ENCODE measurements around the gene C1orf116.
A peak's percentile ranks its signal among the peaks of the same experiment; 100 is the strongest.

C1orf116 gene

GRCh38 chr1:207009945-207010344, 22.6 kb downstream of the C1orf116 start:
- no peak for DNase-seq
- Mint-ChIP-seq H3K36me3 (no peaks in the 10 kb centered on the region), H3K4me1 (peaks cover 2 to 4% of the 10 kb centered on the region in 2 donors), H3K4me3 (no peak overlapping the region), H3K27me3 (peaks cover 37% of the 10 kb centered on the region in 2 donors), H3K27ac (no peak overlapping the region), H3K9me3 (no peaks in the 10 kb centered on the region)
- no peak for ATAC-seq (replicated peaks)

- H3K4me3 Mint-ChIP-seq = no peak overlapping the region
- H3K27me3 Mint-ChIP-seq = peaks cover 33% of the 10 kb centered on the region in 2 donors
- H3K4me1 Mint-ChIP-seq = peaks cover 3 to 7% of the 10 kb centered on the region in 2 donors
- DNase-seq (no peak), ATAC-seq (replicated peaks) (no peak)
- H3K27ac Mint-ChIP-seq = no peak overlapping the region
- no peaks in the 10 kb centered on the region for H3K36me3 Mint-ChIP-seq
- no peaks in the 10 kb centered on the region for H3K9me3 Mint-ChIP-seq
Observed at GRCh38 chr1:207009182-207009850, 23.2 kb downstream of the C1orf116 start.

DNA sequence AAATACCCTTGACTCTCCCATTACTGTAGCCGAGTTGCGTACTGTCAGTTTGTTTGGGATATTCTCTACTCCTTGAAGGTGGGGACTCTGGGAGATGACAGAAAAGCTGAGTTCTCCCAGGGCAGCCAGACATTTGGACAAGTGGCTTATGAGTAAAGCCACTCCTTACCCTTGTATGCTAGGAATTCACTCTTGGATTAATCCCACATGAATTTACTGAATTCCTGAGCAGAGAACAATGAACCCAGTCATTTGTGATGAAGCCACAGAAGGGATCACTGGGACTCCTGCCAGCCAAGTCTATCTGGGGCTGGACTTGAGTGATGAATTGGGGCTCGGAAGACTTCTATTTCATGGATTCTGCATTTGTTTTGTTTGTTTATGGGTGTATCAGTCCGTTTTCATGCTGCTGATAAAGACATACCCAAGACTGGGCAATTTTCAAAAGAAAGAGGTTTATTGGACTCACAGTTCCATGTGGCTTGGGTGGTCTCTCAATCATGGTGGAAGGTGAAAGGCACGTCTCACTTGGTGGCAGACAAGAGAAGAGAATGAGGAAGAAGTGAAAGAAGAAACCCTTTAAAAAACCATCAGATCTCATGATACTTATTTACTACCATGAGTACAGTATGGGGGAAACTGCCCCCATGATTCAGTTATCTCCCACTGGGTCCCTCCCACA, 25.1 kb downstream of the C1orf116 start:
- Mint-ChIP-seq H3K27me3 (peaks cover 22 to 24% of the 10 kb centered on the region in 2 donors), H3K36me3 (no peaks in the 10 kb centered on the region), H3K4me1 (peaks cover 3 to 7% of the 10 kb centered on the region in 2 donors), H3K27ac (no peak overlapping the region), H3K4me3 (no peak overlapping the region), H3K9me3 (no peaks in the 10 kb centered on the region)
- no peak for ATAC-seq (replicated peaks)
- no peak for DNase-seq

- ATAC-seq (replicated peaks) (no peak), DNase-seq (no peak)
- Mint-ChIP-seq H3K36me3 (no peaks in the 10 kb centered on the region), H3K27ac (no peak overlapping the region), H3K9me3 (no peaks in the 10 kb centered on the region), H3K4me1 (peaks cover 3 to 7% of the 10 kb centered on the region in 2 donors), H3K27me3 (peaks cover 16 to 19% of the 10 kb centered on the region in 2 donors), H3K4me3 (no peak overlapping the region)
Observed at GRCh38 chr1:207006914-207007313, 25.6 kb downstream of the C1orf116 start.

GRCh38 chr1:207006083-207006482, 26.5 kb downstream of the C1orf116 start:
- Mint-ChIP-seq H3K36me3 (no peaks in the 10 kb centered on the region), H3K4me1 (peaks cover 3 to 7% of the 10 kb centered on the region in 2 donors), H3K27me3 (peaks cover 12 to 14% of the 10 kb centered on the region in 2 donors), H3K9me3 (no peaks in the 10 kb centered on the region), H3K4me3 (no peak overlapping the region), H3K27ac (no peak overlapping the region)
- DNase-seq = no peak
- ATAC-seq (replicated peaks) = no peak

DNA sequence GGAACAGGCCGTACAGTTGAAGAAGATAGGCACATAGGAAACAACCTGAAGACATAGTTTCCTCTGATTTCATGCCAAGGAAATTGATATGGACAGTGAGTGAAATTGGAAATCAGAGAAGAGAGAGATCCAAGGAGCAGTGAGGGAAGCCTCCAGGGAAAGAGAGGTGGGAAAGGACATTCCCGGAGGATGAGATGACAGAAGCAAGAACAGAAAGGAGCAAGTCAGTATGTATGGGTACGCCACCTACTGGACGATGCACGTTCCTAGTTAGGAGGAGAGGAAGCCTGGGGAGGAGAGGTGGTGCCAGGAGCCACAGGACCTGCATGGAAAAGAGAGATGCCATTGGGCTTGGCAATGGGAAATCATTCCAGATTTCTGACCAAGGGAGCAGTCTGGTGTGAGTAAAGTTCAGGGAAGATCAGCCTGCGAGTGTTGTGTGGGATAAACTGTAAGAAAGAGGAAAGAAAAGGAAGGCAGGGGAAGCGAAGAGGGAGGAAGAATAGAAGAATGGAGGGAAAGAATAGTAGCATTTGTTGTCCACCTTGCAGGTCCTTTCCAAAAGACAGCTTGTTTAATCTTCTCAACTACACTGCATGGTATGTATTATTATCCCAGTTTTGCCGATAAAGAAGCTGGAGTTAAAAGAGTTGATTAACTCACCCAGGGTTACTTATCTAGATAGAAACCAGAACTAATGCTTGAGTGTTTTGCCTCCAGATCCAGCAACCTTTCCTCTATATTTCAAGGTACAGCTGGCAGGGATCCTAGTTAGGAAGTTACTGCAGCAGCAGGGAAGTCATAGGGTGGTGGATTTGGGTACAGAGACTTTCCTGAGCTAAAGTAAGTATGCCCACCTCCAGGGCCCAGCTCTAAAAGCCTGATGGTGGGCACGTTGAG, 27.4 kb downstream of the C1orf116 start:
- no peak overlapping the region for H3K27ac Mint-ChIP-seq
- no peaks in the 10 kb centered on the region for H3K9me3 Mint-ChIP-seq
- ATAC-seq (replicated peaks) (peak; percentile 60 to 67), DNase-seq (no peak)
- no peak overlapping the region for H3K4me3 Mint-ChIP-seq
- no peaks in the 10 kb centered on the region for H3K36me3 Mint-ChIP-seq
- H3K4me1 Mint-ChIP-seq = peaks cover 3 to 7% of the 10 kb centered on the region in 2 donors
- peaks cover 11 to 14% of the 10 kb centered on the region in 2 donors for H3K27me3 Mint-ChIP-seq

DNA sequence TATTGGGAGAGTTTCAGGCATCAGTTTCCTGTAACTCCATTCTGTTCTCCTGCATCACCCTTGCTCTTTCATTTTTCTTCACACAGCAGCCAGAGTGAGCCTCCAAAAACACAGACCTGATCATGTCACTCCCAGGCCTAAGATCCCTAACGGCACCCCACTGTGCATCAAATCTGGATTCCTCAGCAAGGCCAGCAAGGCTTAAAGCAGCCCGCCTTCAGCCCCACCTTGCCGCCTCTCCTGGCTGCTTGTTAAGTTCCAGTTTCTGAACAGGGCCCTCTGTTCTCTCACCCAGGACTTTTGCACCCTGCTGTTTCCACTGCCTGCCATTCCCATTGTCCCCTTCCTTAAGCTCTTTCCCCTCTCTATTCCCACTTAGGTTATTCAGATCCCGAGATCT, 29.3 kb downstream of the C1orf116 start:
- H3K36me3 Mint-ChIP-seq = no peaks in the 10 kb centered on the region
- H3K4me1 Mint-ChIP-seq = peaks cover 3 to 7% of the 10 kb centered on the region in 2 donors
- no peak overlapping the region for H3K27ac Mint-ChIP-seq
- H3K27me3 Mint-ChIP-seq = peaks cover 11 to 14% of the 10 kb centered on the region in 2 donors
- no peak for ATAC-seq (replicated peaks)
- H3K4me3 Mint-ChIP-seq = no peak overlapping the region
- DNase-seq = no peak
- no peaks in the 10 kb centered on the region for H3K9me3 Mint-ChIP-seq

DNA sequence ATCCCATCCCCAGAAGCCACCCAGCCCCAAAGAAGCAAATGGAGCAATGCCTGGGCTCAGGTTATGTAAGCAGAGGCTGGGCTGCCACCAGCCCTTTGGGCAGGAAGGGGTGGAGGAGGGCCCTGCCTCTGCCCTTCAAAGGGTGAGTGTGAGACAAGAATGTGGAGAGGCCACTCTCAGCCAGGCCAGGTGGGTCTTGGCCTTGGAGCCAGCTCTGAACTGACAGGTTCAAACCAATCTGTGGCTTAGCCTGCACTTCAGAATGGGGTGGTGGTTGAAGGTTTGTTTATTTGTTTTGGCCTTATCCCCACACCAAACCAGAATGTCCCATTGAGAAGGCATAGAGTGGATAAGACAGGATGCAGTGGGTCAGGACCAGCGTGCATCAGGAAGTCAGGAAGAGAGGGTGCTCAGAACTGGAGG, 29.8 kb downstream of the C1orf116 start:
- DNase-seq (no peak), ATAC-seq (replicated peaks) (no peak)
- peaks cover 11 to 14% of the 10 kb centered on the region in 2 donors for H3K27me3 Mint-ChIP-seq
- no peaks in the 10 kb centered on the region for H3K9me3 Mint-ChIP-seq
- H3K36me3 Mint-ChIP-seq = no peaks in the 10 kb centered on the region
- H3K4me1 Mint-ChIP-seq = peaks cover 3 to 7% of the 10 kb centered on the region in 2 donors
- H3K27ac Mint-ChIP-seq = no peak overlapping the region
- H3K4me3 Mint-ChIP-seq = no peak overlapping the region

GRCh38 chr1:207001492-207002245, 30.9 kb downstream of the C1orf116 start:
- no peak overlapping the region for H3K27ac Mint-ChIP-seq
- ATAC-seq (replicated peaks) = no peak
- H3K4me1 Mint-ChIP-seq = peaks cover 3 to 7% of the 10 kb centered on the region in 2 donors
- H3K4me3 Mint-ChIP-seq = no peak overlapping the region
- no peak for DNase-seq
- peaks cover 11 to 14% of the 10 kb centered on the region in 2 donors for H3K27me3 Mint-ChIP-seq
- H3K9me3 Mint-ChIP-seq = no peaks in the 10 kb centered on the region
- H3K36me3 Mint-ChIP-seq = no peaks in the 10 kb centered on the region

- H3K4me1 Mint-ChIP-seq = peaks cover 3 to 7% of the 10 kb centered on the region in 2 donors
- H3K36me3 Mint-ChIP-seq = no peaks in the 10 kb centered on the region
- peaks cover 4 to 6% of the 10 kb centered on the region in 2 donors for H3K27me3 Mint-ChIP-seq
- no peak overlapping the region for H3K27ac Mint-ChIP-seq
- H3K4me3 Mint-ChIP-seq = no peak overlapping the region
- DNase-seq = no peak
- no peak for ATAC-seq (replicated peaks)
- H3K9me3 Mint-ChIP-seq = no peaks in the 10 kb centered on the region
Observed at GRCh38 chr1:207000651-207001291, 31.8 kb downstream of the C1orf116 start.

- no peaks in the 10 kb centered on the region for H3K27me3 Mint-ChIP-seq
- H3K4me1 Mint-ChIP-seq = no peaks in the 10 kb centered on the region
- DNase-seq (no peak), ATAC-seq (replicated peaks) (no peak)
- H3K36me3 Mint-ChIP-seq = no peaks in the 10 kb centered on the region
- H3K4me3 Mint-ChIP-seq = no peak overlapping the region
- no peak overlapping the region for H3K27ac Mint-ChIP-seq
- H3K9me3 Mint-ChIP-seq = no peaks in the 10 kb centered on the region
Observed at GRCh38 chr1:206998816-206999215, 33.7 kb downstream of the C1orf116 start.

GRCh38 chr1:206992790-206993189, 39.8 kb downstream of the C1orf116 start:
- H3K27ac Mint-ChIP-seq = no peak overlapping the region

DNA sequence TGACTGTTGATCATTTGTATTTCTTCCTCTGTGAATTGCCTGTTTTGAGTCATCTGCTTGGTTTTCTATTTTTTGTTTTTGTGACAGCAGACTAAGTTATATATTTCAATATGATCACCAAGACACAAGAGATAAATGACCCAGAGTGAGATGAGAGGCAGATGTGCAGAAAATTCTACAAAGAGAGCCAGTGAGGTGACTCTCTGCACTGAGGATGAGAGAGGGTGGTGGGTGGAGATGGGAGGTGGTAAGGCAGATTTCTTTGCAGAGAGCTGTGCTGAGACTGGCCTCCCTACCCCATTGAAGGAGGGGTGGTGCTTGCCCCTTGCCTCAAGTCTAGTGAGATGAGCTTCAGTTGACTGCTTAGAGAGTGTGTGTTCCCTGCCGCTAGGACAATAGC, 44.7 kb downstream of the C1orf116 start:
- Mint-ChIP-seq H3K27ac (no peak overlapping the region), H3K4me1 (no peaks in the 10 kb centered on the region), H3K4me3 (no peak overlapping the region), H3K36me3 (no peaks in the 10 kb centered on the region), H3K9me3 (no peaks in the 10 kb centered on the region), H3K27me3 (peaks cover 38 to 40% of the 10 kb centered on the region in 2 donors)
- ATAC-seq (replicated peaks) (no peak), DNase-seq (no peak)

More at GRCh38 chr1:206992790-206993189, 39.8 kb downstream of the C1orf116 start:
- no peak for DNase-seq
- Mint-ChIP-seq H3K36me3 (no peaks in the 10 kb centered on the region), H3K27me3 (peaks cover 20 to 24% of the 10 kb centered on the region in 2 donors), H3K4me1 (no peaks in the 10 kb centered on the region), H3K9me3 (no peaks in the 10 kb centered on the region), H3K4me3 (no peak overlapping the region)
- ATAC-seq (replicated peaks) = no peak

Measured in stimulated activated naive B cell treated with anti-CD40 and anti-IgM and Interleukin-4, amounts not matched to agents 10 μg/mL and 1 μg/mL and 100 μg/mL, for 72 hours (primary cell).